Cardiac muscle cell (in vitro differentiated cells and primary cell): ENCODE data around the gene KCNAB2. TPM values are rescaled to one million over a fixed set of nuclear protein-coding genes. Genes with fewer than 3 reads are reported as not detected.

Experiments used
- DNase-seq, 2 donors: peaks; one replicate each; pipeline versions ENCODE4 v3.0.0 to v3.0.0-alpha.2; 2010 to 2017; ENCODE audit warnings: low read depth in 1 of 2, low spot score in 1 of 2
- H3K27ac ChIP-seq: fragments of 200-600 bp; sonication (generic); 2 replicates; pipeline ENCODE4 v1.5.1; 2016
- H3K27me3 ChIP-seq: fragments of 200-600 bp; sonication (generic); 2 replicates; pipeline ENCODE4 v1.6.0; 2016; ENCODE audit warnings: control low read depth
- H3K36me3 ChIP-seq: fragments of 200-600 bp; sonication (generic); 2 replicates; pipeline ENCODE4 v1.5.1; 2016; ENCODE audit warnings: control low read depth
- H3K4me1 ChIP-seq: fragments of 200-600 bp; sonication (generic); 2 replicates; pipeline ENCODE4 v1.8.1; 2017; ENCODE audit warnings: low read depth, mild to moderate bottlenecking, mixed run types
- H3K4me3 ChIP-seq: fragments of 200-600 bp; sonication (generic); 2 replicates; pipeline ENCODE4 v1.5.1; 2016; ENCODE audit warnings: mild to moderate bottlenecking
- H3K9me3 ChIP-seq: fragments of 200-600 bp; sonication (generic); 2 replicates; pipeline ENCODE4 v1.5.1; 2017; ENCODE audit warnings: low read depth, mild to moderate bottlenecking, control low read depth
- CTCF ChIP-seq: IDR thresholded peaks from 2 replicates; pipeline ENCODE4 v1.5.1; 2012; ENCODE audit warnings: low read depth, mild to moderate bottlenecking, low read length
- polyA plus RNA-seq: library from polyadenylated mRNA; unstranded; fragments of >200 nt; fragmentation: Nextera tagmentation; extraction: Ambion mirVana; gene quantifications from 2 replicates; pipeline ENCODE4 v1.2.1, GENCODE V29; 2016
- total RNA-seq: library from RNA; depleted of rRNA; stranded (reverse); fragments of >200 nt; gene quantifications from 2 replicates; pipeline ENCODE4 v1.2.3, GENCODE V29; 2016

KCNAB2 gene
- total and polyA plus RNA-seq, 2 experiments from 2014 or later, result 5.5 to 10.8 TPM

- no peak for DNase-seq
- H3K36me3 ChIP-seq, result no peaks in the 10 kb centered on the region
- H3K4me1 ChIP-seq, result no peaks in the 10 kb centered on the region
- H3K27ac ChIP-seq, result no peak overlapping the region
- no peak overlapping the region for H3K4me3 ChIP-seq
- H3K27me3 ChIP-seq, result no peaks in the 10 kb centered on the region
- H3K9me3 ChIP-seq, result no peaks in the 10 kb centered on the region
- TF ChIP-seq CTCF, result no peak
Measured at GRCh38 chr1:6123083-6123482, 77.4 kb downstream of the KCNAB2 start.

GRCh38 chr1:6123816-6124215 lies 78.1 kb downstream of the KCNAB2 start:
- H3K4me3 ChIP-seq, result no peak overlapping the region
- H3K4me1 ChIP-seq, result no peaks in the 10 kb centered on the region
- no peak for TF ChIP-seq CTCF
- H3K36me3 ChIP-seq, result no peaks in the 10 kb centered on the region
- H3K27ac ChIP-seq, result no peak overlapping the region
- DNase-seq, result no peak
- H3K9me3 ChIP-seq, result no peaks in the 10 kb centered on the region
- H3K27me3 ChIP-seq, result peaks cover under 1% of the 10 kb centered on the region

- Histone ChIP-seq H3K9me3 (no peaks in the 10 kb centered on the region), H3K4me3 (no peak overlapping the region), H3K27ac (no peak overlapping the region), H3K4me1 (no peaks in the 10 kb centered on the region), H3K27me3 (peaks cover 5% of the 10 kb centered on the region), H3K36me3 (no peaks in the 10 kb centered on the region)
- TF ChIP-seq CTCF, result no peak
- DNase-seq, result no peak
Measured at GRCh38 chr1:6124341-6124740, 78.7 kb downstream of the KCNAB2 start.

GRCh38 chr1:6124746-6125365 lies 79.2 kb downstream of the KCNAB2 start:
- H3K36me3 ChIP-seq, result no peaks in the 10 kb centered on the region
- H3K4me1 ChIP-seq, result no peaks in the 10 kb centered on the region
- peaks cover 5% of the 10 kb centered on the region for H3K27me3 ChIP-seq
- no peaks in the 10 kb centered on the region for H3K9me3 ChIP-seq
- no peak for DNase-seq
- H3K4me3 ChIP-seq, result no peak overlapping the region
- no peak overlapping the region for H3K27ac ChIP-seq
- no peak for TF ChIP-seq CTCF

GRCh38 chr1:6125366-6125765 lies 79.7 kb downstream of the KCNAB2 start:
- no peak for DNase-seq
- no peak overlapping the region for H3K27ac ChIP-seq
- peaks cover 5% of the 10 kb centered on the region for H3K27me3 ChIP-seq
- no peak overlapping the region for H3K4me3 ChIP-seq
- TF ChIP-seq CTCF, result no peak
- H3K36me3 ChIP-seq, result no peaks in the 10 kb centered on the region
- H3K4me1 ChIP-seq, result no peaks in the 10 kb centered on the region
- H3K9me3 ChIP-seq, result no peaks in the 10 kb centered on the region

GRCh38 chr1:6126028-6126427 lies 80.3 kb downstream of the KCNAB2 start:
- no peak overlapping the region for H3K4me3 ChIP-seq
- H3K9me3 ChIP-seq, result no peaks in the 10 kb centered on the region
- H3K27ac ChIP-seq, result no peak overlapping the region
- H3K27me3 ChIP-seq, result peaks cover 5% of the 10 kb centered on the region
- TF ChIP-seq CTCF, result no peak
- DNase-seq, result no peak
- H3K4me1 ChIP-seq, result no peaks in the 10 kb centered on the region
- H3K36me3 ChIP-seq, result no peaks in the 10 kb centered on the region
